ENCODE measurements around the gene TMEM242.

Gene TMEM242

GRCh38 chr6:157267654-157268053 lies 55.7 kb downstream of the TMEM242 start:
- Histone ChIP-seq H3K9me3 (ENCODE audit: control insufficient read depth, low read length) (no peaks in the 10 kb centered on the region), H3K27me3 (replicated peaks; ENCODE audit: control insufficient read depth, insufficient read depth, low read length) (no peaks in the 10 kb centered on the region), H3K36me3 (ENCODE audit: control insufficient read depth, insufficient read depth, low read length, severe bottlenecking) (no peaks in the 10 kb centered on the region), H3K4me3 (ENCODE audit: low read length) (no peak overlapping the region), H3K4me1 (ENCODE audit: control insufficient read depth, insufficient read depth, low read length) (peaks cover 21% of the 10 kb centered on the region), H3K9ac (ENCODE audit: low read length) (no peak overlapping the region)
- no peak for DNase-seq (ENCODE audit: low read depth)

DNA sequence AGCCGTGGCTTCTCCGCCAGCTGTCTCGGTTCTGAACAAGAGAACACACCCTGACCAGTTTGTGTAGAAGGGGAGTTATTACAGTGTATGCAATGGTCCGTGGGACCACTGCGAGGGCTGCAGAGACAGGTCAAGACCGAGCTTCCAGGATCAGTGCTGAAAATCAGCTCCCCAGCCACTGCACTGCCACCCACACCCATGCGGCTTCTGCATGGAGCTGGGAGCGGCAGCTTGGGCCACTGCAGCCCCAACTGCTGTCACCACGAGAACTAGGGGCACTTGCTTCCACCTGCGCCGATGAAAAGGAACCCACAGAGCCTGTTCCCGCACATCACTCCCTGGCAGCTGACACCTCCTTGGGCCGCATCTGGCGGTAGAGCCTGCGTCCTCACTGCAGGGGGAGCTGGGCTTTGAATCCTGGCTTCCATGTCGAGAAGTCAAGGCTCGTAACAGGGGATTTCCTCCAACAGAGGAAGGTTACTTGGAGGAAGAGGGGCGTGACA lies 56.2 kb downstream of the TMEM242 start:
- Histone ChIP-seq H3K36me3 (ENCODE audit: control insufficient read depth, insufficient read depth, low read length, severe bottlenecking) (no peaks in the 10 kb centered on the region), H3K9ac (ENCODE audit: low read length) (no peak overlapping the region), H3K27me3 (replicated peaks; ENCODE audit: control insufficient read depth, insufficient read depth, low read length) (no peaks in the 10 kb centered on the region), H3K9me3 (ENCODE audit: control insufficient read depth, low read length) (no peaks in the 10 kb centered on the region), H3K4me3 (ENCODE audit: low read length) (no peak overlapping the region), H3K4me1 (ENCODE audit: control insufficient read depth, insufficient read depth, low read length) (peaks cover 21% of the 10 kb centered on the region)
- DNase-seq (ENCODE audit: low read depth) = no peak

DNA sequence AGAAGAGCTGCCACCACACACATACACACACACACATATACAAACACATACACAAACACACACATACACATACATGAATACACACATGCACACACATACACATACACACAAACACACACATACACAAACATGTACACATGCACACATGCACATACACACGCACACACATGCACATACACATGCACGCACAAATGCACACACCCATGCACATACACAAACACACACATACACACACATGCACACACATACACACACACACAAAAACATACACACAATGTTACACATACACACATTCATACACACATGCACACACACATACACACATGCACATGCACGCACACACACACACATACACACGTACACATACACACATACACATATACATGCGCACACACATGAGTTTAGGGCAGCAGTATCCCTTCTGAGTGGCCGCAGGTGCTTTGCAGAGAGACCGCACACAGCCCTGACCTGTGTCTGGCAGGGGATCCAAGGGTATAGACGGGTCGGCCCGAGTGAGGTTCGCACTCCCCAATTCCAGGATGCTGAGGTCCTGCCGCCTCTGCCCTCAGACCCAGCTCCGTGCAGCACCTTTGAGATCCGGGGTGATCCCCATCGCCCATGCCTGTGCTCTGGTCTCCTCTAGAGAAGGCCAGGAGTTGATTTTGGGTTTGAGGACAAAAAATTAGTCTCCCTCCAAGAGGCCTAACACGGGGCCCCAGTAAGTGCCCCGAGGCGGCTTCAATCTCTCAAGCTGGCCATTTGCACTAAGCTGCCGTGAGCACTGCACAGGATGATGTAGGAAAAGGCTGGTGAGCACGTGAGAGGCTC lies 56.8 kb downstream of the TMEM242 start:
- DNase-seq (ENCODE audit: low read depth) = no peak
- Histone ChIP-seq H3K4me1 (ENCODE audit: control insufficient read depth, insufficient read depth, low read length) (peaks cover 21% of the 10 kb centered on the region), H3K4me3 (ENCODE audit: low read length) (no peak overlapping the region), H3K9ac (ENCODE audit: low read length) (no peak overlapping the region), H3K27me3 (replicated peaks; ENCODE audit: control insufficient read depth, insufficient read depth, low read length) (no peaks in the 10 kb centered on the region), H3K36me3 (ENCODE audit: control insufficient read depth, insufficient read depth, low read length, severe bottlenecking) (no peaks in the 10 kb centered on the region), H3K9me3 (ENCODE audit: control insufficient read depth, low read length) (no peaks in the 10 kb centered on the region)

DNA sequence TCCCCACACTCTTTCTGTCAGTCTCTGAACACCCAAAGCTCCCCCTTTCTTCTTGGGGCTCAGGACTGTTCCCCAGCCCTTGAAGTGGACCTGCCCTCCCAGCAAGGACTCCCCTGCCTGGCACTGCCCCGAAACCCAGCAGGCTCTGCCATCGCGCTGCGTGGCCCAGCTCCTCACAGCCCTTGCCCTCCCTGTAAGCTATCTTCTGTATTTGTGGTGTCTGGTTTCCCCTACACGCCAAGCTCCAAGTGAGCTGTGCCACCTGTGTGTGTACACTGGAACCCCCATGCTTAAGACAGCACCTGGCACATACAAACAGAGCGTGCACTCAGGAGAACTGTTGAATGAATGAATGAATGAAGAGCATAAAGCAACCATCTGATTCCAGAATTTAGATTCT lies 57.7 kb downstream of the TMEM242 start:
- peaks cover 21% of the 10 kb centered on the region for H3K4me1 ChIP-seq (ENCODE audit: control insufficient read depth, insufficient read depth, low read length)
- H3K9ac ChIP-seq (ENCODE audit: low read length) = no peak overlapping the region
- H3K9me3 ChIP-seq (ENCODE audit: control insufficient read depth, low read length) = no peaks in the 10 kb centered on the region
- H3K4me3 ChIP-seq (ENCODE audit: low read length) = no peak overlapping the region
- no peak for DNase-seq (ENCODE audit: low read depth)
- no peaks in the 10 kb centered on the region for H3K36me3 ChIP-seq (ENCODE audit: control insufficient read depth, insufficient read depth, low read length, severe bottlenecking)
- H3K27me3 ChIP-seq (replicated peaks; ENCODE audit: control insufficient read depth, insufficient read depth, low read length) = no peaks in the 10 kb centered on the region

- DNase-seq (ENCODE audit: low read depth) = no peak
- no peaks in the 10 kb centered on the region for H3K27me3 ChIP-seq (replicated peaks; ENCODE audit: control insufficient read depth, insufficient read depth, low read length)
- peaks cover 21% of the 10 kb centered on the region for H3K4me1 ChIP-seq (ENCODE audit: control insufficient read depth, insufficient read depth, low read length)
- no peaks in the 10 kb centered on the region for H3K9me3 ChIP-seq (ENCODE audit: control insufficient read depth, low read length)
- H3K9ac ChIP-seq (ENCODE audit: low read length) = no peak overlapping the region
- H3K4me3 ChIP-seq (ENCODE audit: low read length) = no peak overlapping the region
- no peaks in the 10 kb centered on the region for H3K36me3 ChIP-seq (ENCODE audit: control insufficient read depth, insufficient read depth, low read length, severe bottlenecking)
Measured at GRCh38 chr6:157265186-157265585, 58.1 kb downstream of the TMEM242 start.

GRCh38 chr6:157264701-157265100 lies 58.6 kb downstream of the TMEM242 start:
- Histone ChIP-seq H3K4me1 (ENCODE audit: control insufficient read depth, insufficient read depth, low read length) (peaks cover 18% of the 10 kb centered on the region), H3K27me3 (replicated peaks; ENCODE audit: control insufficient read depth, insufficient read depth, low read length) (no peaks in the 10 kb centered on the region), H3K9ac (ENCODE audit: low read length) (no peak overlapping the region), H3K9me3 (ENCODE audit: control insufficient read depth, low read length) (no peaks in the 10 kb centered on the region), H3K36me3 (ENCODE audit: control insufficient read depth, insufficient read depth, low read length, severe bottlenecking) (no peaks in the 10 kb centered on the region), H3K4me3 (ENCODE audit: low read length) (no peak overlapping the region)
- no peak for DNase-seq (ENCODE audit: low read depth)

GRCh38 chr6:157263881-157264397 lies 59.4 kb downstream of the TMEM242 start:
- Histone ChIP-seq H3K4me3 (ENCODE audit: low read length) (no peak overlapping the region), H3K4me1 (ENCODE audit: control insufficient read depth, insufficient read depth, low read length) (peaks cover 11% of the 10 kb centered on the region), H3K9me3 (ENCODE audit: control insufficient read depth, low read length) (no peaks in the 10 kb centered on the region), H3K27me3 (replicated peaks; ENCODE audit: control insufficient read depth, insufficient read depth, low read length) (no peaks in the 10 kb centered on the region), H3K36me3 (ENCODE audit: control insufficient read depth, insufficient read depth, low read length, severe bottlenecking) (no peaks in the 10 kb centered on the region), H3K9ac (ENCODE audit: low read length) (no peak overlapping the region)
- DNase-seq (ENCODE audit: low read depth) = no peak

GRCh38 chr6:157263146-157263545 lies 60.2 kb downstream of the TMEM242 start:
- H3K4me3 ChIP-seq (ENCODE audit: low read length) = no peak overlapping the region
- peaks cover 4% of the 10 kb centered on the region for H3K4me1 ChIP-seq (ENCODE audit: control insufficient read depth, insufficient read depth, low read length)
- peak; percentile 17 for DNase-seq (ENCODE audit: low read depth)
- H3K36me3 ChIP-seq (ENCODE audit: control insufficient read depth, insufficient read depth, low read length, severe bottlenecking) = no peaks in the 10 kb centered on the region
- H3K27me3 ChIP-seq (replicated peaks; ENCODE audit: control insufficient read depth, insufficient read depth, low read length) = peaks cover 4% of the 10 kb centered on the region
- no peak overlapping the region for H3K9ac ChIP-seq (ENCODE audit: low read length)
- H3K9me3 ChIP-seq (ENCODE audit: control insufficient read depth, low read length) = no peaks in the 10 kb centered on the region

DNA sequence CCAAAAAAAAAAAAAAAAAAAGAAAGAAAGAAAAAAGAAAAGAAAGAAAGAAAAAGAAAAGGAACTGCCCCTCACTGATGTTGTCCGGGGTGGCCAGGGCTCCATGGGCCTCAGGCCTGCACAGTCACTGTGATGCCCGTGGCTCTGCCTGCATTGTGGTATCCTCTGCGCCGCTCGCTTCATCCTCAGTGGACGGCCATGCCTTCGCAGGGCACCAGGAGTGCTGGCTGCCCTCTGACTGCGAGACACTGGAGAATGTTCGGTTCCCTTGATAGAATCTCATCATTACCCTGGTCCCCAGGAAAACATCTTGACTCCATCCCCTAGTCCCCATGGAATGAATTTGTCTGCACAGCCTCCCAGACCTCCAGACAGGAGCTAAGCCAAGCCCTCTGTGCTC lies 61.7 kb downstream of the TMEM242 start:
- DNase-seq (ENCODE audit: low read depth) = no peak

DNA sequence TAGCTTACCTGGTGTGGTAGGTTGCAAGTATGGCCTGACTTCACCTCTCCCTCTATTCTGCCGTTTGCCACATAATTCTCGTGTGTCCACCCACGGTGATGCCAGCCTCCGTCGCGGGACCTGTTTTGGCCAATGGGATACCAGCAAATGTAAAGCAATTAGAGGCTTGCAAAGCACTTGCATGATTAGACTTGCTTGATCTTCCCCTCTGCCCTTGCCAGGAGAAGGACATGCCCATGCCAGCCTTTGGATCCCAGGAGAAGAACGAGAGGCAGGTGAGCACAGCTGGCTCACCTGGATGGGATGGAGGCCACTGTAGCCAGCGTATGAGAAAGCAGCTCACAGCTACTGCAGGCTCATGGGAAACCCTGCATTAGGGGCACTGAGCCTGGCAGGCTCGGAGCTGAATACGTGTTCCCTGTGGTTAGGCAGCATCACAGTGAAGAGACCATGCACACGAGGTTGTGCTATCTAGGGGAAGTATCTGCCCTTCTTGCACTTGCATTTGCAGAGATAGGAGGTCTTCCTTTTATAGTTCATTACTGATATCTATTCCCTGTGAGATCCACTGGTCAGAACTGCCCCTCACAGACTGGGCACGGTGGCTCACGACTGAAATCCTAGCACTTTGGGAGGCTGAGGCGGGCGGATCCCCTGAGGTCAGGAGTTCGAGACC lies 62.4 kb downstream of the TMEM242 start:
- no peak for DNase-seq (ENCODE audit: low read depth)
- H3K36me3 ChIP-seq (ENCODE audit: control insufficient read depth, insufficient read depth, low read length, severe bottlenecking) = no peaks in the 10 kb centered on the region
- H3K27me3 ChIP-seq (replicated peaks; ENCODE audit: control insufficient read depth, insufficient read depth, low read length) = peaks cover 17% of the 10 kb centered on the region
- no peak overlapping the region for H3K4me3 ChIP-seq (ENCODE audit: low read length)
- no peaks in the 10 kb centered on the region for H3K9me3 ChIP-seq (ENCODE audit: control insufficient read depth, low read length)
- H3K9ac ChIP-seq (ENCODE audit: low read length) = no peak overlapping the region
- peaks cover 4% of the 10 kb centered on the region for H3K4me1 ChIP-seq (ENCODE audit: control insufficient read depth, insufficient read depth, low read length)

More for the DNA sequence above, 61.7 kb downstream of the TMEM242 start:
- Histone ChIP-seq H3K27me3 (replicated peaks; ENCODE audit: control insufficient read depth, insufficient read depth, low read length) (peaks cover 11% of the 10 kb centered on the region), H3K9ac (ENCODE audit: low read length) (no peak overlapping the region), H3K4me1 (ENCODE audit: control insufficient read depth, insufficient read depth, low read length) (peaks cover 4% of the 10 kb centered on the region), H3K36me3 (ENCODE audit: control insufficient read depth, insufficient read depth, low read length, severe bottlenecking) (no peaks in the 10 kb centered on the region), H3K9me3 (ENCODE audit: control insufficient read depth, low read length) (no peaks in the 10 kb centered on the region), H3K4me3 (ENCODE audit: low read length) (no peak overlapping the region)

- Histone ChIP-seq H3K27me3 (replicated peaks; ENCODE audit: control insufficient read depth, insufficient read depth, low read length) (peaks cover 25% of the 10 kb centered on the region), H3K4me1 (ENCODE audit: control insufficient read depth, insufficient read depth, low read length) (peaks cover 4% of the 10 kb centered on the region), H3K4me3 (ENCODE audit: low read length) (no peak overlapping the region), H3K9ac (ENCODE audit: low read length) (no peak overlapping the region), H3K36me3 (ENCODE audit: control insufficient read depth, insufficient read depth, low read length, severe bottlenecking) (no peaks in the 10 kb centered on the region), H3K9me3 (ENCODE audit: control insufficient read depth, low read length) (no peaks in the 10 kb centered on the region)
- no peak for DNase-seq (ENCODE audit: low read depth)
Measured at GRCh38 chr6:157259443-157259842, 63.9 kb downstream of the TMEM242 start.

Measured in adipocyte (in vitro differentiated cells).